ELR (cell line): ENCODE results near the gene URAD.
"Not testable (repeated sequence)": the region's sequence is repeated elsewhere in the genome, so short reads cannot be mapped to it uniquely, and the experiment has no call there.

Experiments
- DNase-seq: peaks from one replicate; pipeline ENCODE4 v3.0.0-alpha.2; 2015; ENCODE audit warnings: low read depth

Gene URAD

GRCh38 chr13:27970382-27971235, 17.9 kb downstream of the URAD start:
- no peak for DNase-seq

- DNase-seq, result no peak
Measured at GRCh38 chr13:27969866-27970229, 18.6 kb downstream of the URAD start.

- no peak for DNase-seq
Measured at GRCh38 chr13:27969082-27969865, 19.2 kb downstream of the URAD start, which contains the start of gene CDX2. Gene CDX2 (minus strand): TSS chr13:27969315. CDS start chr13:27969006, 309 bp downstream.

GRCh38 chr13:27968316-27969081, 20.0 kb downstream of the URAD start:
- DNase-seq, result no peak

- DNase-seq, result peak; percentile 26
Measured at GRCh38 chr13:27967736-27968315, 20.7 kb downstream of the URAD start.

- DNase-seq, result no peak
Measured at GRCh38 chr13:27967203-27967735, 21.2 kb downstream of the URAD start.

GRCh38 chr13:27966641-27967202, 21.8 kb downstream of the URAD start:
- DNase-seq, result no peak

- DNase-seq, result no peak
Measured at GRCh38 chr13:27965740-27966640, 22.5 kb downstream of the URAD start.

GRCh38 chr13:27965343-27965739, 23.2 kb downstream of the URAD start:
- DNase-seq, result no peak

- DNase-seq, result no peak
Measured at GRCh38 chr13:27964741-27965323, 23.7 kb downstream of the URAD start.

- DNase-seq, result not testable (repeated sequence)
Measured at GRCh38 chr13:27964206-27964605, 24.3 kb downstream of the URAD start.

GRCh38 chr13:27963491-27963890, 25.0 kb downstream of the URAD start:
- DNase-seq, result no peak

- no peak for DNase-seq
Measured at GRCh38 chr13:27962982-27963381, 25.5 kb downstream of the URAD start.

GRCh38 chr13:27962128-27962841, 26.2 kb downstream of the URAD start:
- no peak for DNase-seq

GRCh38 chr13:27961227-27962085, 27.0 kb downstream of the URAD start:
- DNase-seq, result no peak

- DNase-seq, result no peak
Measured at GRCh38 chr13:27960362-27961226, 27.9 kb downstream of the URAD start.

GRCh38 chr13:27959976-27960361, 28.5 kb downstream of the URAD start:
- no peak for DNase-seq
